H4 (cell line): ENCODE data around the gene SNRNP25. TPM values are rescaled to one million over a fixed set of nuclear protein-coding genes. Genes with fewer than 3 reads are reported as not detected.
A peak's percentile ranks its signal among the peaks of the same experiment; 100 is the strongest.

Experiments
- DNase-seq: peaks from one replicate; pipeline ENCODE4 v3.0.0-alpha.2; 2015; ENCODE audit warnings: low spot score
- total RNA-seq: library from RNA; depleted of rRNA; stranded (reverse); fragments of >200 nt; shearing (Covaris generic); gene quantifications from 2 replicates; pipeline ENCODE4 v1.2.3, GENCODE V29; 2014

Gene SNRNP25
- total RNA-seq, 1 experiment from 2014 or later: 46.6 TPM

- no peak for DNase-seq
Measured at GRCh38 chr16:62968-63391, 9.4 kb downstream of the SNRNP25 start.

GRCh38 chr16:63466-63865 is 9.8 kb downstream of the SNRNP25 start:
- no peak for DNase-seq

GRCh38 chr16:63998-64913 is 10.6 kb downstream of the SNRNP25 start:
- DNase-seq: no peak

- DNase-seq: no peak
Measured at GRCh38 chr16:64914-65255, 11.3 kb downstream of the SNRNP25 start.

GRCh38 chr16:65745-66144 is 12.1 kb downstream of the SNRNP25 start:
- DNase-seq: peak; percentile 65

- DNase-seq: no peak
Measured at GRCh38 chr16:66309-67182, 12.9 kb downstream of the SNRNP25 start.

GRCh38 chr16:67183-67791 is 13.7 kb downstream of the SNRNP25 start:
- no peak for DNase-seq

GRCh38 chr16:67884-68789 is 14.5 kb downstream of the SNRNP25 start:
- no peak for DNase-seq

GRCh38 chr16:69181-69580 is 15.6 kb downstream of the SNRNP25 start:
- DNase-seq: no peak

GRCh38 chr16:71210-71539 is 17.5 kb downstream of the SNRNP25 start:
- DNase-seq: no peak

GRCh38 chr16:71540-72401 is 18.1 kb downstream of the SNRNP25 start:
- DNase-seq: peak; percentile 77

- no peak for DNase-seq
Measured at GRCh38 chr16:72561-73548, 19.2 kb downstream of the SNRNP25 start, which contains the start of gene RHBDF1. RHBDF1 (minus strand) TSS chr16:72631; CDS start chr16:65015, 7,616 bp downstream.

GRCh38 chr16:74051-74746 is 20.6 kb downstream of the SNRNP25 start:
- DNase-seq: no peak

GRCh38 chr16:74747-75334 is 21.2 kb downstream of the SNRNP25 start:
- no peak for DNase-seq

GRCh38 chr16:75580-76501 is 22.2 kb downstream of the SNRNP25 start:
- DNase-seq: peak; percentile 91

GRCh38 chr16:76535-77272 is 23.1 kb downstream of the SNRNP25 start:
- peak; percentile 91 for DNase-seq
